AG09319 (cell line): ENCODE data around the gene GALNT14.

Source experiments
- DNase-seq: peaks from one replicate; pipeline ENCODE4 v3.0.0-alpha.2; 2010; ENCODE audit warnings: low read depth; ENCODE audit errors: extremely low read depth
- CTCF ChIP-seq: IDR thresholded peaks from 2 replicates; pipeline ENCODE4 v1.5.1; 2011; ENCODE audit warnings: low read depth, mild to moderate bottlenecking, inconsistent platforms, low read length, moderate library complexity

GALNT14 gene

GRCh38 chr2:31134480-31134879, 3.8 kb downstream of the GALNT14 start:
- DNase-seq, result no peak
- TF ChIP-seq CTCF, result no peak

- no peak for DNase-seq
- no peak for TF ChIP-seq CTCF
Observed at GRCh38 chr2:31132786-31133185, 5.5 kb downstream of the GALNT14 start.

GRCh38 chr2:31131871-31132270, 6.4 kb downstream of the GALNT14 start:
- no peak for TF ChIP-seq CTCF
- DNase-seq, result no peak

- TF ChIP-seq CTCF, result no peak
Observed at GRCh38 chr2:31129375-31130171, 8.7 kb downstream of the GALNT14 start.

GRCh38 chr2:31127931-31128330, 10.3 kb downstream of the GALNT14 start:
- DNase-seq, result no peak
- no peak for TF ChIP-seq CTCF

More at GRCh38 chr2:31129375-31130171, 8.7 kb downstream of the GALNT14 start:
- no peak for DNase-seq

GRCh38 chr2:31125918-31126695, 12.1 kb downstream of the GALNT14 start:
- no peak for TF ChIP-seq CTCF
- no peak for DNase-seq

GRCh38 chr2:31124904-31125303, 13.3 kb downstream of the GALNT14 start:
- no peak for DNase-seq
- TF ChIP-seq CTCF, result no peak
